GM19463 (cell line): ENCODE results near the gene ATP9B.
"Not testable (repeated sequence)": the region's sequence is repeated elsewhere in the genome, so short reads cannot be mapped to it uniquely, and the experiment has no call there.

ENCODE experiments used
- ATAC-seq: cut with Tn5 transposase; IDR thresholded peaks from one replicate; pipeline ENCODE4 v1.9.1; 2021; ENCODE audit warnings: mild to moderate bottlenecking, moderate library complexity; ENCODE audit not compliant: unreplicated experiment

ATP9B gene

GRCh38 chr18:79322441-79322840 is 253.2 kb downstream of the ATP9B start:
- no peak for ATAC-seq

- ATAC-seq: no peak
Measured at GRCh38 chr18:79323471-79323870, 254.3 kb downstream of the ATP9B start.

DNA sequence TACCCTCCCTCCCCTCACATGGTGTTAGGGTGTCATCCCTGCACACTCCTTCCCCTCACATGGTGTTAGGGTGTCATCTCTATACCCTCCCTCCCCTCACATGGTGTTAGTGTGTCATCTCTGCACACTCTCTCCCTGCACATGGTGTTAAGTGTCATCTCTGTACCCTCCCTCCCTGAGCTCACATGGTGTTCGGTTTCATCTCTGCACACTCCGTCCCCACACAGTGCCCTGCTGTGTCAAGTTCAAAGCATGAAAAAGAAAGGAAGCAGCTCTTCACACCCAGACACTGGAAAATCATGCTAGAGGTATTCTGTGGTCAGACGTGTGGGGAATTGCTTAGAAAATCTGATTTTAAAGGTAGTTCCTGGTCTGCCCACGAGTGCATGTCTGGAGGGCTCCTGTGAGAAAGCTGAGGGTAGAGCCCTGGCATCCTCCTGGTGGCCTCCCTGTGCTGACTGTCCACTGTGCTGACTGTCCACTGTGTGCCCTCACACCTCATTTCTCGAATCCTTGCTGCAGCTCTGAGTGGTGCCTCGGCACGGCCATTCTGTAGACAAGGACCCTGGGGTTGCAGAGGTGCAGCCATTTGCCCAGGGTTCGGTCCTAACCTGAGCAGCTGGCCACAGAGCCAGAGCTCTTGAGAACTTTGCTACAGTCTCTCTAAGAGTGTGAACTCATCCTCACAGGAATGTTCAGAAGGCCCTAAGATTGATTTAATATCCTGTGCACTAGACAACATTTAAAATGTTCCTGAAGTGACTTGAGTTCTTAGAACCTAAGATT is 257.4 kb downstream of the ATP9B start:
- no peak for ATAC-seq

- ATAC-seq: no peak
Measured at GRCh38 chr18:79327199-79327721, 258.1 kb downstream of the ATP9B start.

DNA sequence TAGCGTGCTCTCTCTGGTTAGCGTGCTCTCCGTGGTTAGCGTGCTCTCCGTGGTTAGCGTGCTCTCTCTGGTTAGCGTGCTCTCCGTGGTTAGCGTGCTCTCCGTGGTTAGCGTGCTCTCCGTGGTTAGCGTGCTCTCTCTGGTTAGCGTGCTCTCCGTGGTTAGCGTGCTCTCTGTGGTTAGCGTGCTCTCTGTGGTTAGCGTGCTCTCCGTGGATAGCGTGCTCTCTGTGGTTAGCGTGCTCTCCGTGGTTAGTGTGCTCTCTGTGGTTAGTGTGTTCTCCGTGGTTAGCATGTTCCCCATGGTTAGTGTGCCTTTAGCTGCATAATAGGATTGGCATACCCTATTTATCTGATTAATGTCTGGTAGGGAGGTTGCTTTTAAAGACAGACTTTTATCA is 258.7 kb downstream of the ATP9B start:
- ATAC-seq: not testable (repeated sequence)

DNA sequence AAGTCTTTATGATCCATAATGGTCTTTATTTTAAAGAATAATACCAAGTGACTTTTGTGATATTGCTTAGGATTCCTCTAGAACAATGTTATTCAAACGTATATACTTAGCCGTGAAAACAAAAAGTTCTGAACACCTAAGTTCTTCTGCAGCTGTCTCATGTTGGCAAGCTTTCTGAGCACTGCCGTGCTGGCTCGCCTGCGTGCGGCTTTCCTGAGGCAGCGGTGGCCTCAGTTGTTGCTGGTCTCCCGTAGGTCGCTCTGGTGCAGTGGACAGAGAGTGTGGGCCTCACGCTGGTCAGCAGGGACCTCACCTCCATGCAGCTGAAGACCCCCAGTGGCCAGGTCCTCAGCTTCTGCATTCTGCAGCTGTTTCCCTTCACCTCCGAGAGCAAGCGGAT is 259.7 kb downstream of the ATP9B start:
- ATAC-seq: no peak

- ATAC-seq: no peak
Measured at GRCh38 chr18:79329786-79330185, 260.6 kb downstream of the ATP9B start.

- ATAC-seq: no peak
Measured at GRCh38 chr18:79332646-79333045, 263.5 kb downstream of the ATP9B start.

DNA sequence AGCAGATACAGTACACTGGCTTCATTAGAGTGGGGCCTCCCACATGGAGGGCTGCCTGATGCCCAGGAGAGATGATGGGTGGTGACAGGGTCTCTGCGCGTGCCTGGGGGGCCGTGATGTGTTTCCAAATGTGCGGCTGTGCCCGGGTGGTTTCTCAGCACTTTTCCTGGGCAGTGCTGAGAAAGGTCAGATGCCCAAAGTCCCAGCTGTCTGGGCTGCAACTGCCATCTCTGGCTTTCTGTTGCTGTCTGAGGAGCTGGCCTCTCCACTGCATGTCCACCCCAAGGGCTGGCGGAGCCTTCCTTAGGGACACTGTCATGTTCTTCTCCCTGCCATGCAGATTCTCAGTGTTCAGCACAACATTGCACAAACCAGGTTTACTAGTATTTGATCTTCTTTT is 263.9 kb downstream of the ATP9B start:
- no peak for ATAC-seq

- ATAC-seq: no peak
Measured at GRCh38 chr18:79334496-79335233, 265.5 kb downstream of the ATP9B start.

DNA sequence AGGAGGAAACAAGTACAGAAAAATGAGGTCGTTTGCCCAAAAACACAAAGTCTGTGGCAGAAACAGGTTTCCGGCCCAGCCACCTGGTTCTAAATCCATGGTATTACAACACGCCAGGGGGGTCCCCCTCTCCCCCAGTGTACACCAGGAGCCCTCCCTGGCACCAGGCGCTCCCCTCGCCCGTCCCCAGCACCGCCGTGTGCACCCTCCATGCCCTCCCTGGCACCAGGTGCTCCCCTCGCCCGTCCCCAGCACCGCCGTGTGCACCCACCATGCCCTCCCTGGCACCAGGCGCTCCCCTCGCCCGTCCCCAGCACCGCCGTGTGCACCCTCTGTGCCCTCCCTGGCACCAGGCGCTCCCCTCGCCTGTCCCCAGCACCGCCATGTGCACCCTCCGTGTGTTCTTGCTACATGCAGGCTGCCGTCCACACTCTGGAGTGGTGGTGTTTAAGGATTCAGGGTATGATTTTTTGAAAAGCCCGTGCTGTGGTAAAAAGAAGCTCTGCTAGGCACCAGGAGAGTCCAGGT is 266.7 kb downstream of the ATP9B start:
- no peak for ATAC-seq

DNA sequence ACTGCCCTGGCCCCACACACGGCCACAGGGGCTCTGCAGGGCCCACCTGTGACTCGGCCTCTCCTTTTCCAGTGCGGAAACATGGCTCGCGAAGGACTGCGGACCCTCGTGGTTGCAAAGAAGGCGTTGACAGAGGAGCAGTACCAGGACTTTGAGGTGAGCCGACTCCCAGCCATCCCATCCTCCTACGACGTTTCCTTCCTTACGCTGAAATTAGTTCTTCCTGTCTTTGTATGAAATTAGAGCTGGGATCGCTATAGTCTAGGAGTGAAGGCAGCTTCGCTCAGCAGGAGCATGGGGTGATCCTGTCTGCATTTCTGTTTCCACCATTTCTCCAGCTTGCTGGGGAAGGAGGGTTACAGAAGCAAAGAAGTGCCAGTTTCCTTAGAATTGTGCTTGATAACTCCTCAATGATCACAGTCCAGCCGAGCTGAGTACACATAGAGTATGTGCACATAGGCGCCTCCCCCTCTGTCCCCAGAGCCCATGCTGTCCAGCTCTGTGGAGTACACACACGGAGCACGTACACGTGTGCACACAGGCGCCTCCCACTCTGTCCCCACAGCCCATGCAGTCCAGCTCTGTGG is 267.5 kb downstream of the ATP9B start:
- ATAC-seq: no peak

DNA sequence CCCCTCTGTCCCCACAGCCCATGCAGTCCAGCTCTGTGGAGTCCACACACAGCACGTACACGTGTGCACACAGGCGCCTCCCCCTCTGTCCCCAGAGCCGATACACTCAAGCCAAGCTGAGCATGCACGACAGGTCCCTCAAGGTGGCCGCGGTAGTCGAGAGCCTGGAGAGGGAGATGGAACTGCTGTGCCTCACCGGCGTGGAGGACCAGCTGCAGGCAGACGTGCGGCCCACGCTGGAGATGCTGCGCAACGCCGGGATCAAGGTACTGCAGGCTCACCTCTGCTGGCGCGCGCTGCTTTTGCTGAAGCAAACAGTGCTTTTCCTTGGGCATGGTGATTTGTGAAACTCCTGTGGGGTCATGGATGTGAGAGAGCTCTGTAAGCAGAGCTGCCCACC is 268.0 kb downstream of the ATP9B start:
- ATAC-seq: no peak

GRCh38 chr18:79337620-79338019 is 268.4 kb downstream of the ATP9B start:
- no peak for ATAC-seq

DNA sequence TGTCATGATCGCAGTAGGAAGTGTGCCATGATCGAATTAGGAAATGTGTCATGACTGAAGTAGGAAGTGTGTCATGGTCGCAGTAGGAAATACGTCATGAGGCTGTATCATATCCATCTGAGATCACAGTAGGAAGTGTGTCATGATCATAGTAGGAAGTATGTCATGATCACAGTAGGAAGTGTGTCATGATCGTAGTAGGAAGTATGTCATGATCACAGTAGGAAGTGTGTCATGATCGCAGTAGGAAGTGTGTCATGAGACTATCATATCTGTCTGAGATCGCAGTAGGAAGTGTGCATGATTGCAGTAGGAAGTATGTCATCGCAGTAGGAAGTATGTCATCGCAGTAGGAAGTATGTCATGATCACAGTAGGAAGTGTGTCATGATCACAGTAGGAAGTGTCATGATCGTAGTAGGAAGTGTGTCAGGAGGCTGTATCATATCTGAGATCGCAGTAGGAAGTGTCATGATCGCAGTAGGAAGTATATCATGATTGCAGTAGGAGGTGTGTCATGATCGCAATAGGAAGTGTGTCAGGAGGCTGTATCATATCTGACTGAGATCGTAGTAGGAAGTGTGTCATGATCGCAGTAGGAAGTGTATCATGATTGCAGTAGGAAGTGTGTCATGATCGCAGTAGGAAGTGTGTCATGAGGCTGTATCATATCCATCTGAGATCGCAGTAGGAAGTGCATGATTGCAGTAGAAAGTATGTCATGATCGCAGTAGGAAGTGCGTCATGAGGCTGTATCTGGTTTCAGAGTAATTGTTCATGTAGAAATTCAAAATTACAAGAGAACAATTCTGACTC is 270.1 kb downstream of the ATP9B start:
- ATAC-seq: no peak

DNA sequence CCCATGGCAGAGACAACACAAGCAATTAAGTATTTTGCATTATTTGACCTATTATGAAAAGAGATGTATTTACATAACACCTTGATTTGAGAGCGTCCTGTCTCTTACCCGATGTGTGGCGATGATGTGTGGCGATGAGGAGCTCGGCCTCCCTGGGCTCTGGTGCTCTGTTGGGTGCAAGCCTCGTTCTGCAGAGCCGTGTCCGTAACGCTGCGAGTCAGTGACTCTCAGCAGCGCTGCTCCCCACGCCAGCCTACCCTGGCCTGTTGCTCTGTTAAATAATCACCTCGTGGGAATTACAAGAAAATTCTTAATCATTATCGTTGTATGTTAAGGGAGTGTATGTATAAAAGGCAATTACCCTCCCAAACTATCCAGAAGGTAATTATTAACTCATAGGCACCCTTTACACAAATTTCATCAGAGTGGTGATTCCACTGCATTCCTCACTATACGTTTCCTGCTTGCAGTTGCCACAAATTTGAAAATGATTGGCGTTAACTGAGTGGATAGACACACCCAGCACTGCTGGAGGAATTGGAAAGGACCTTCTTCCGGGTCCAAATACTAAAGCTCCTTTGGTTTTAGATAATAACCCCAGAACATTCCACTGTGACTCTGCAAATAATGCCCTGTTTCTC is 274.5 kb downstream of the ATP9B start:
- no peak for ATAC-seq

- ATAC-seq: no peak
Measured at GRCh38 chr18:79344208-79344581, 275.0 kb downstream of the ATP9B start.

DNA sequence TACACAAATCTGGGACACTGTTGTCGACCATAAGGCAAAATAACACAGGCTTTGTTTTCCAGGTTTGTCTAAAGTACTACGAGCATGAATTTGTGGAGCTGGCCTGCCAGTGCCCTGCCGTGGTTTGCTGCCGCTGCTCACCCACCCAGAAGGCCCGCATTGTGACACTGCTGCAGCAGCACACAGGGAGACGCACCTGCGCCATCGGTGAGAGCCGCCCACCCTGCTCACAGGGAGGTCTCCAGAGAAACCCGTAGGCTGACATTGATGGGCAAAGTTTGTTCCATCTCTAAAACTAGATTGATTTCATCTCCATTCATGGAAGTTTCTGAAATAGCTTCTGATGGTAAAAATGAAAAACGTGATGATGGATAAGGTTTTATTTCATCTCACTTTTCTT is 276.2 kb downstream of the ATP9B start:
- ATAC-seq: no peak

DNA sequence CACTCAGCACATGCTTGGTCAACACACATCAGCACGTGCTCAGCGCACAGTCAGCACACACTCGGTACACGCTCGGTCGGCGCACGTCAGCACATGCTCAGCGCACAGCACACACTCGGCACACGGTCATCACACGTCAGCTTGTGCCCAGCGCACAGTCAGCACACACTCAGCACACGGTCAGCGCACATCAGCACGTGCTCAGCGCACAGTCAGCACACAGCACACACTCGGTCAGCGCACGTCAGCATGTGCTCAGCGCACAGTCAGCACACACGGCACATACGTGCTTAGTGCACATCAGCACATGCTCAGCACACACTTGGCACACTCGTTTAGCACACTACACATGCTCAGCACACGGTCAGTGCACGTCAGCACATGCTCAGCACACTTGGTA is 276.8 kb downstream of the ATP9B start:
- no peak for ATAC-seq

DNA sequence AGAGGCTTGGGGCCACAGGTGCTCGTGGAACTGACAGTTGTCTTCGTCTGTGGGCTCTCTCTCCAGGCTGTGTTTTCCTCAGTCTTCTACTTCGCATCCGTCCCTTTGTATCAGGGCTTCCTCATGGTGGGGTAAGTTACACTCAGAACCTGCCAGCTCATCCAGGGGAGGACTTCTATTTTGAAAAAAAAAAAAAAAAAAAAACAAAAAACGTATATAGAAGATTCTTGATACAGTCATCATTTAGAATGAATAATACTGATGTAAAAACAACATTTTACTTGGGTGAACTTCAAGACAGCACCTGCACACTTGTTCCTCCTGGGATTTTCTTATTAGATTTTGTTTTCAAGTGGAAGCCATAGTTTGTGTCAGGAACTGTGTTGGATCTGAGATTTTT is 278.9 kb downstream of the ATP9B start:
- no peak for ATAC-seq
